BLaER1 (cell line): ENCODE results near the gene EML3.

Source experiments
- H3K27ac ChIP-seq: shearing (Covaris generic); formaldehyde crosslinking; 2 replicates; pipeline ENCODE4 v1.8.1; 2022
- H3K27me3 ChIP-seq: shearing (Covaris generic); formaldehyde crosslinking; 2 replicates; pipeline ENCODE4 v1.8.1; 2022
- H3K36me3 ChIP-seq: shearing (Covaris generic); formaldehyde crosslinking; 2 replicates; pipeline ENCODE4 v1.8.1; 2022
- H3K4me1 ChIP-seq: shearing (Covaris generic); formaldehyde crosslinking; 2 replicates; pipeline ENCODE4 v1.8.1; 2022
- H3K4me2 ChIP-seq: shearing (Covaris generic); formaldehyde crosslinking; 2 replicates; pipeline ENCODE4 v1.8.1; 2022
- H3K4me3 ChIP-seq: shearing (Covaris generic); formaldehyde crosslinking; 2 replicates; pipeline ENCODE4 v1.8.1; 2022
- H3K9ac ChIP-seq: shearing (Covaris generic); formaldehyde crosslinking; 2 replicates; pipeline ENCODE4 v1.8.1; 2022
- H3K9me3 ChIP-seq: shearing (Covaris generic); formaldehyde crosslinking; 2 replicates; pipeline ENCODE4 v1.8.1; 2022
- H4K20me1 ChIP-seq: shearing (Covaris generic); formaldehyde crosslinking; 2 replicates; pipeline ENCODE4 v1.8.1; 2022
- Cebpa-rat ChIP-seq: shearing (Covaris generic); IDR thresholded peaks from 2 replicates; pipeline ENCODE4 v1.8.1; 2022

The EML3 gene

GRCh38 chr11:62648185-62648966 lies 35.8 kb upstream of the EML3 start:
- Histone ChIP-seq H3K9ac (peak overlapping the region; percentile 45), H3K4me1 (peaks cover 53% of the 10 kb centered on the region), H3K9me3 (no peaks in the 10 kb centered on the region), H4K20me1 (peaks cover 74% of the 10 kb centered on the region), H3K36me3 (peaks cover 60% of the 10 kb centered on the region), H3K4me2 (no peak overlapping the region), H3K4me3 (no peak overlapping the region), H3K27me3 (no peaks in the 10 kb centered on the region), H3K27ac (no peak overlapping the region)
- no peak for TF ChIP-seq Cebpa-rat

GRCh38 chr11:62647609-62648005 lies 35.0 kb upstream of the EML3 start:
- peaks cover 53% of the 10 kb centered on the region for H3K4me1 ChIP-seq
- no peak overlapping the region for H3K4me3 ChIP-seq
- 0 out of 2 replicates have a peak overlapping the region, but pooled peaks have one; percentile 47 for H3K4me2 ChIP-seq
- H3K27me3 ChIP-seq = no peaks in the 10 kb centered on the region
- H3K9me3 ChIP-seq = no peaks in the 10 kb centered on the region
- TF ChIP-seq Cebpa-rat = no peak
- H3K36me3 ChIP-seq = peaks cover 68% of the 10 kb centered on the region
- H4K20me1 ChIP-seq = peaks cover 79% of the 10 kb centered on the region
- 0 out of 2 replicates have a peak overlapping the region, but pooled peaks have one; percentile 23 for H3K9ac ChIP-seq
- H3K27ac ChIP-seq = no peak overlapping the region

GRCh38 chr11:62646825-62647608 lies 34.4 kb upstream of the EML3 start:
- no peaks in the 10 kb centered on the region for H3K27me3 ChIP-seq
- H3K4me3 ChIP-seq = peak overlapping the region; percentile 97; the same call in 1 of the 2 replicates
- H3K9me3 ChIP-seq = no peaks in the 10 kb centered on the region
- peak overlapping the region; percentile 48; the same call in 1 of the 2 replicates for H3K9ac ChIP-seq
- peaks cover 80% of the 10 kb centered on the region for H4K20me1 ChIP-seq
- H3K27ac ChIP-seq = no peak overlapping the region
- TF ChIP-seq Cebpa-rat = no peak
- peaks cover 74% of the 10 kb centered on the region for H3K36me3 ChIP-seq
- peak overlapping the region; percentile 47 for H3K4me2 ChIP-seq
- peaks cover 53% of the 10 kb centered on the region for H3K4me1 ChIP-seq

GRCh38 chr11:62645946-62646824 lies 33.6 kb upstream of the EML3 start, which contains the start of gene GANAB:
TSS of gene GANAB (minus strand) at chr11:62646613. CDS start at chr11:62646599, 14 bp downstream.
- no peak for TF ChIP-seq Cebpa-rat
- Histone ChIP-seq H3K27me3 (no peaks in the 10 kb centered on the region), H3K27ac (peak within 1 kb of the TSS; percentile 97), H3K36me3 (peaks cover 76% of the 10 kb centered on the region), H3K9ac (peak within 1 kb of the TSS; percentile 98), H3K4me2 (peak within 1 kb of the TSS; percentile 92), H3K4me1 (peaks cover 53% of the 10 kb centered on the region), H3K4me3 (peak within 1 kb of the TSS; percentile 97), H4K20me1 (peaks cover 88% of the 10 kb centered on the region), H3K9me3 (no peaks in the 10 kb centered on the region)

- no peaks in the 10 kb centered on the region for H3K9me3 ChIP-seq
- peaks cover 88% of the 10 kb centered on the region for H4K20me1 ChIP-seq
- peak overlapping the region; percentile 97 for H3K27ac ChIP-seq
- H3K36me3 ChIP-seq = peaks cover 76% of the 10 kb centered on the region
- peak overlapping the region; percentile 92 for H3K4me2 ChIP-seq
- peaks cover 58% of the 10 kb centered on the region for H3K4me1 ChIP-seq
- peak overlapping the region; percentile 97 for H3K4me3 ChIP-seq
- TF ChIP-seq Cebpa-rat = no peak
- H3K9ac ChIP-seq = peak overlapping the region; percentile 98
- no peaks in the 10 kb centered on the region for H3K27me3 ChIP-seq
These were observed 33.0 kb upstream of the EML3 start for GRCh38 chr11:62645671-62645945.

- Histone ChIP-seq H3K4me3 (no peak overlapping the region), H3K4me2 (peak overlapping the region; percentile 92; the same call in 1 of the 2 replicates), H3K27me3 (no peaks in the 10 kb centered on the region), H4K20me1 (peaks cover 89% of the 10 kb centered on the region), H3K27ac (no peak overlapping the region), H3K36me3 (peaks cover 73% of the 10 kb centered on the region), H3K9ac (no peak overlapping the region), H3K9me3 (no peaks in the 10 kb centered on the region), H3K4me1 (peaks cover 54% of the 10 kb centered on the region)
- no peak for TF ChIP-seq Cebpa-rat
These were observed 31.6 kb upstream of the EML3 start for GRCh38 chr11:62644220-62644619.

GRCh38 chr11:62632492-62632891 lies 19.9 kb upstream of the EML3 start:
- no peak for TF ChIP-seq Cebpa-rat
- Histone ChIP-seq H3K27me3 (no peaks in the 10 kb centered on the region), H3K36me3 (peaks cover 100% of the 10 kb centered on the region), H3K4me3 (no peak overlapping the region), H3K4me2 (no peak overlapping the region), H3K9me3 (no peaks in the 10 kb centered on the region), H3K27ac (no peak overlapping the region), H3K4me1 (peaks cover 11% of the 10 kb centered on the region; the same call in 1 of the 2 replicates), H4K20me1 (peaks cover 19% of the 10 kb centered on the region; the same call in 1 of the 2 replicates), H3K9ac (no peak overlapping the region)

- Histone ChIP-seq H4K20me1 (0 out of 2 replicates have a peak, but pooled peaks cover 5% of the 10 kb centered on the region), H3K4me2 (no peak overlapping the region), H3K27me3 (no peaks in the 10 kb centered on the region), H3K36me3 (peaks cover 79% of the 10 kb centered on the region), H3K4me1 (peaks cover 35% of the 10 kb centered on the region), H3K9me3 (no peaks in the 10 kb centered on the region), H3K4me3 (no peak overlapping the region), H3K27ac (no peak overlapping the region), H3K9ac (no peak overlapping the region)
- no peak for TF ChIP-seq Cebpa-rat
These were observed 15.1 kb upstream of the EML3 start for GRCh38 chr11:62627713-62628112.

- Histone ChIP-seq H3K4me1 (peaks cover 58% of the 10 kb centered on the region), H3K9ac (no peak overlapping the region), H3K4me3 (peak overlapping the region; percentile 85; the same call in 1 of the 2 replicates), H3K27me3 (no peaks in the 10 kb centered on the region), H3K27ac (peak overlapping the region; percentile 88; the same call in 1 of the 2 replicates), H4K20me1 (0 out of 2 replicates have a peak, but pooled peaks cover 5% of the 10 kb centered on the region), H3K36me3 (peaks cover 30% of the 10 kb centered on the region), H3K4me2 (peak overlapping the region; percentile 97), H3K9me3 (no peaks in the 10 kb centered on the region)
- TF ChIP-seq Cebpa-rat = no peak
These were observed 10.0 kb upstream of the EML3 start for GRCh38 chr11:62622476-62623089.
